T-helper 1 cell treated with Interleukin-12 subunit alpha and Interleukin-12 subunit beta and Interleukin-4 antibody, amounts not matched to agents 30 ng/mL and 1 ng/mL, for 36 hours (primary cell): ENCODE measurements around the gene MTIF3. TPM values are rescaled to one million over a fixed set of nuclear protein-coding genes. Genes with fewer than 3 reads are reported as not detected.

Source experiments
- intact Hi-C: fragments of 100-400 bp; cut with micrococcal nuclease; formaldehyde crosslinking; loops from one replicate; pipeline ENCODE4 v1.15.1; 2024
- total RNA-seq: library from RNA; stranded (reverse); gene quantifications from 2 replicates; pipeline ENCODE4 v1.2.3, GENCODE V29; 2022

Gene MTIF3
- total RNA-seq, 1 donor from 2014 or later, result 47.6 TPM

DNA sequence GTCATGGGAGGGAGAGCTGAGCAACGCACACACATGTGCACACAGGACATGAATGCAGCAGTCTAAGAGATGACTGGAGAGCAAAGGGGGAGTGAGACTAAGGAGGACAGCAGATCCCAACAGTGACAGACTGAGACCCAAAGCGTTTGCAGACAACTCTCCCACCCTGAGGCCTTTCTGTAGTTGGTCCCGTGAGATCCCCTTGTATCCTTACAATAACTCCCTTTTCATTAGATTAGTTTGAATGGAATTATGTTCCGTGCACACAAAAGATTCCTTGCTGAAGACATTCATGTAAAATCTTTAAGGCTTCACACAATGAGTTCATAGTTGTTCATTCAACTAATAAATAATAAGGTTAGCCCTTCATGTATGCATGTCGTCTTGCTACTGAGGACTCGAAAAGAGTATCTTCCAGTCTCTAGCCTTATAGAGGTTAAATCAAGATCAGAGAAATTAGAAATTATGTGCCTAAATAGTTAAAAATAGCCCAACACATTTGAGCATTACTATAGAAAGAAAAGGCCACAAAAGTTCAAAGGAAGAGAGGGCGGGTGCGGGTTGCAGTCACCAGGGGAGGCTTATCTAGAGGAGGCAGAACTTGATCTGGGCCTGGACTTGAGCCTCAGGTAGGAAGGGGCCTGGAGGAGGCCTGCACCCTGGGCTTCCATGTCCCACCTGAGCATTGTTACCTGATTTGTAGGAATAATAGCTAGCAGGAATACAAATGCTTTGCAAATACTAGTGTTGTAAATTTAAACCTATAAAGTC lies 29.1 kb downstream of the MTIF3 start:
- intact Hi-C loops, result loop anchor here (10.0 kb wide), 1 partner anchor 1166 kb away; the partner anchor contains the start of gene CDK8

DNA sequence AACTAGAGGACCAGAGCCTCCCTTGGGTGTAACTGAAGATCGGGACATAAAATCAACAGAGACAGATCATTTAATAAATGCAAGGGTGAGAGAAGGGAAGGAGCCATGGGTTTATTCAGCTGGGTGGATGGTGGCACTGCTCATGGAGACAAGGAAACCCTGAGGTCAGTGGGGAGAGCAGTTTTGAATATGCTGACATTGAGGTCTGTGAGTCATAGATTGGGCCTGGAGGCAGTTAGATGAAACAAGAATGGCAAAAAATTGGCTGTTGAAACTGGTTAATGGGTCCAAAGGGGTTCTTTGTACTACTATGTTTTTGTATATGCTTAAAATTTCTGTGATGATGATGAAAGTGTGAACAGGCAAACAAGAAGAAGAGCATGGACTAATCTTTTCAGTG lies 31.0 kb downstream of the MTIF3 start:
- intact Hi-C loops, result no loop called here

DNA sequence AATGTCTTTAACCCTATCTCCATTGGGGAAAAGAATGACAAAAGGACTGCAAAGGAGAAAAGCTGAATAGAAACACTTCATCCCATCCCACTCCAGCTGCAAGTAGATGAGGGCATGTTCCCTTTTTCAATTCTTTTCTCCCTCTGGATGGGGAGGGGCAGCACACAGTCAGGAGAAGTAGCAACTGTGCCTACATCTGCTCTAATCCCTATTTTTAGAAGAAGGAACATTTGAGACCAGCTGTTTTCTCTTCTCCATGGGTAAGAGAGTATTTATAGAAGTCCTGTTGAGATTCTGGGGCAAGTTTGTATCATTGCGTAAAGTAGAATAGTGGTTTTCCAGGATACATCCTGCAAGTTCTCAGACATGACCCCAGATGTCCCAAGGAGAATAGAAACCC lies 35.2 kb downstream of the MTIF3 start:
- intact Hi-C loops, result no loop called here

DNA sequence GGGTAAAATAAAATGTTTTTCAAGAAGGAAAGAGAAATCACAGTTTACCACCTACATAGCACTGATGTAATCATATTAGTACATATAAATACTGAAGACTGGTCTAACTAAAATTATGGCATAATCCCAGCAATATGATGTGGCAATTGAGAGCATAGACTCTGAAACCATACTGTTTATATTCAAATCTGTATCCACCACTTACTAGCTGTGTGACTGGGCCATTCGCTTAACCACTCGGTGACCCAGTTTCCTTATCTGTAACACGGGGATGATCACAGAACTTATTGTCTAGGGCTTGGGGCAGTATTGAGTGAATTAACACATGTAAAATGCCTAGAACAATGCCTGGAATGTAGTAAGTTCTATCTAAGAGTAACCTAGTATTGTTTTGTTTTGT lies 39.0 kb downstream of the MTIF3 start:
- intact Hi-C loops, result no loop called here

DNA sequence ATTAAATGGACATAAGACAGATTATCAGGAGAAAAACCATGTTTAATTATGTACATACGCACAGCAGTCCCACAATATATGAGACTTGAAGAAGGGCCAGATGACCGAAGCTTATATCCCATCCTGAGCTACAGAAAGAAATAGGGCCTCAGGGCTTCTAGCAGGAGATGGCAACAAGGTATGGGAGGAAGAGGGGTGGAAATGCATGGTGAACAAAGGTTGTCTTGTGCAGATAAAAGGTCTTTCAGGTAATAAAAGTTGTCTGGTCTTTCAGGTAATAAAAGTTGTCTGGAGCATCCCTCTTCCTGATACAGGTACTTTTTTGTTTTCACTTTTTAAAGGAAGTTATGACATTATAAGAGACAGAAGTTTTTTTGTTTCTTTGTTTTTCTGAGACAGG lies 41.4 kb downstream of the MTIF3 start:
- intact Hi-C loops, result loop anchor here (10.0 kb wide), 1 partner anchor 126 kb away; no protein-coding TSS in a partner anchor

DNA sequence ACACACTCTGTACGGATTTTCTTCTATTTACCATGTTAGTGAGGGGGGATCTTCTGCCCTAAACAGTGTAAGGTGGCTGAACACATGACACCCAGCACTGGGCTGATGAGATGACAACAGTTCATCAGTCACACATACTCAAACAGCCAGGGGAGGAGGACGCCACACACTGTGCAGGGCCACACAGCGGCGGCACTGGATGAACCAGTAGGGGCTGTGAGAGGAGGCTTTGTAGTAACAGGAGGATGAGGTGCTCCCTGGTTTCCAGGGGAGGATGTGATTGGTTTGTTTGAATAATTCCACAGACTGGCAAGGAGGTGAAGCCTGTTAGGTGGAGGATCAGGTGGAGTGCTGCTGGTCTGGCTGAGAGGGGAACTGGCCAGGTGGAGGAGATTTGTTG lies 42.3 kb downstream of the MTIF3 start:
- intact Hi-C loops, result loop anchor here (10.0 kb wide), 1 partner anchor 127 kb away; no protein-coding TSS in a partner anchor

DNA sequence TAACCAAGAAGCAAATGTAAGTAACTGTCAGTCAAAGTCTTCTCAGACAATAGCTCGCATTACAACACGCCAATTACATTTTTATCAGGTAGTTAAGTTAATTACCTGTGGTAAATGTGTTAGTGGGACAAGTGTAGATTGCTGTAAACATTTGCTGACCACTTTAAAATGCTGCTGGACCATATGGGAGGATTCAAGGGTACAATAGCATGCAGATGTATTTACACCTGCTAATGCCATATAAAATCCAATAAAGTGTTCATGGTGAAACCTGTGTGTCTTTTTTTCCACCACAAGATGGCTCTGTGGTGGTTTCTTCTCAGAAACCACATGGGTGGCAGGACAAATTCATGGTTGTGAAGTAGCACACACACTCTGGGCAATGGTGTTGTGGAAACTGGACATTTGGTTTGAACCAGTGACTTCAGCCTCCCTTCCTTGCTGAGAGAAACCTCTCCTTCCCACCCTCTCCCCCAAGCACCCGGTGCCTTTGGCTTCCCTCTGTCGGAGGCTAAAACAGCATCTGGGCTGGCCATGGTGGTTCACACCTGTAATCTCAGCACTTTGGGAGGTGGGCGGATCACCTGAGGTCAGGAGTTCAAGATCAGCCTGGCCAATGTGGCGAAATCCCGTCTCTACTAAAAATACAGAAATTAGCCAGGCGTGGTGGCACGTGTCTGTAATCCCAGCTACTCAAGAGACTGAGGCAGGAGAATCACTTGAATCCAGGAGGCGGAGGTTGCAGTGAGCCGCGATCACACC lies 44.0 kb downstream of the MTIF3 start:
- intact Hi-C loops, result loop anchor here (1.0 to 10.0 kb wide), 5 partner anchors 20 to 420 kb away; partner anchors contain the start of gene MTIF3

DNA sequence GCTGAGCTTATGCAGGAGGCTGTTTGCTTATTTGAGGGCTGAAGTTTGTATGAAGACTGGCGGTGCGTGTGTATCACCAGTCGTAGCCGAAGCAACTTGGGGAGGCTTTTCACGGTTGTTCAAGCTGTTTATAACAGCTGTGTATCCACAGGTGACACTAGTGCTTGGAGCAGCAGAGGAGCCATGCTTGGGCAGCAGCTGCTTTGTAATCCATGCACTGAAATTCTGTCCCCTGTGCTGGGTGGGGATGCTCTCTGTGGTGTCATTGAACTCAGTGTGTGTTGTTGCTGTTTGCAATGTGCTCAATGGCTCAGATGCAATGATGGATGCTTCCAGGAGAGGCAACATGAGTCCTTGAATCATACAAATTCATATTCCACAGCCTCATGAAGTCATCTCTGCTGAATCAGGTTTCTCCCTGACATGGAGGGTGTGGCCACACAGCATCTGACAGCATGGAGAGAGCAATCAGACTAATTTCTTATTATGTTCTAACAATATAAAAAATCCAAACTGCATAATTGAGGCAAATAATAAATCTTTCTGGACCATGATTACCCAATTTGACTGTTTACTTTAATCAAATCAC lies 44.7 kb downstream of the MTIF3 start:
- intact Hi-C loops, result loop anchor here (1.0 to 10.0 kb wide), 5 partner anchors 21 to 421 kb away; partner anchors contain the start of gene MTIF3

DNA sequence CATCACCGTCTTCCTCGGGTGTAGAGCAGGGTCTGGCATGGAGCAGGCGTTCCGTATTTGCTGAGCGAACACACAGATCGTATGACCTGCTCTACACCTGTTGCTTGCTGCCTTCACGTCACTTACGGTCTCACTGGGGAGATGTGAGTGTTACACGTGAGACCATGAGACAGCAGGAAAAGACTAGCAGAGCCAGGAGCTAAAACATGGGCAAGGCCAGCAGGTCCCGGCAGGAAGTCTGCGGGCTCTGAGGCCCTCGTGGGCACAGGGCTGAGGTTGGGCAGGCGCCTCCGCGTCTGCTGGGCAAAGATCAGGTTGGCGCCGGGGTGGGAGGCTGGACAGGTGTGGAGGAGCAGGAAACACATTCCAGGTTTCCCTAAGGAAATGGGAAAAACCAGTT lies 45.7 kb downstream of the MTIF3 start:
- intact Hi-C loops, result loop anchor here (10.0 kb wide), 1 partner anchor 130 kb away; no protein-coding TSS in a partner anchor

DNA sequence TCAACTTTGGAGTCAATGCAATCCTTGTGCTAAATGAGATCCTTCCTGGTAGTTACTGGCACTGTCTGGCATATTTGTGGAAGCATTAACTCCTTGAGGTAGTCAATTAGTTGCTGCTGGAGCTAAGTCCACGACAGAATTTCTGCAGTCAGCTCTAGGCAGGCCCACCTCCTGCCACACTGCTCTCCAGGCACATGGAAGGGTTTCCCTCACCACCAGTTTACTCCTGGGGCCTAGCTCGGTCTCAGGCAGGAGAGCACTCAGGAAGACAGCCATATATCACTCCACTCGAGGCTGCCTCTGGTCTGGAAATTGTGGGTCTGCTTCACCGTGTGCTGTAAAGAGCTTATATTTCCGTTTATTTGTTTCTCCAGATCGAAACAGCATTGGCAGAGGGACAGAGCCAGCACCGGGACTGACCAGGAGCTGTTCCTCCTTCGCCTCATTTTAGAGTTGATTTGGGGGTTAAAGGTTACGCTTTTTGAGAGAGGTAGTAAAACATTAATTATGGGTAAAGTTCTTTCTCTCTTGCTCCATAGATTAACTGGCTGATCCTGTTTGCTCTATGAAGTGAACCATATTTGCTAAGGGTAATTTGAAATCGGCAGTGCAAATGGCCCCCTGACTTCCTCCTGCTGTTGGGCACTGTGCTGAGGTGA lies 46.5 kb downstream of the MTIF3 start:
- intact Hi-C loops, result loop anchor here (10.0 kb wide), 1 partner anchor 131 kb away; no protein-coding TSS in a partner anchor

DNA sequence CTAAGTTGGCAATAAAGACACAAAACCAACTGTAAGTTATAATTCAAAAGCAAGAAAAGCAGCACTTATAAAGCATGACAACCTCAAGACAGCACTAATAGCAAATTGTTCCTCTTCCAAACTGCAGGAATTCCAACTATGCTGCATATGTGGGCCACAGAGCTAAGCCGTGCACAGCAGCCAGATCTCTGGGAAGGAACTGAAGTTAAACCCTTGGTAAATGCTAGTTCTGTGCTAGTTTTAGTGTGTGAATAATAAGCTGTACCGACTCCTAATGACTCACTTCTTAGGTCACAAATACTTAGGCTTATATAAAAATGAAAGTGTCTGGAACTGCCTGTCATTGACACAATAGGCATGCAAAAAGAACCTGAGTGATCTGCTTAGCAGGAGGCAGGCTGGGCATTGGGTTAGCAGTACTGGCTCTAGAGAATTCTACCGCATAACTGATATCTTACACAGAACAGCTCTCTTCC lies 47.1 kb downstream of the MTIF3 start:
- intact Hi-C loops, result loop anchor here (10.0 kb wide), 1 partner anchor 132 kb away; no protein-coding TSS in a partner anchor

DNA sequence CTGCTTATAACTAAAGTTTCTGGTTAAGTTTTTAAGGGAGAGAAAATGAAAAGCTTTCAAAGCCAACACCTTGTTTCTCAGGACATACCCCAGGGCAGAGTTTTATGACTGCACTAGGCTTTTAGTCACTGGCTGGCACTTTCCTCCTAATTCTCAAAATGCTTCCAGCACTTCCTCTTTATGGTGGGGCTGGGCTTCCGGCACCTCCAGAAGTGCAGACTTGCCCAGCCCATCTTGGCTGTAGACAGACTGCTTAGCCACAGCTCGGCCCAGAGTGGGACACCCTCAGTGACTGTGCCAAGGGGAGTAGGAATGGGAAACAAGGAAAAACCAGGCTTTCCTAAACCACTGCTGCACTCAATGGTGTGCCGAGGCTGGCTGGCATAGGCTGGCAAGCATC lies 49.2 kb downstream of the MTIF3 start:
- intact Hi-C loops, result loop anchor here (10.0 kb wide), 1 partner anchor 134 kb away; no protein-coding TSS in a partner anchor

DNA sequence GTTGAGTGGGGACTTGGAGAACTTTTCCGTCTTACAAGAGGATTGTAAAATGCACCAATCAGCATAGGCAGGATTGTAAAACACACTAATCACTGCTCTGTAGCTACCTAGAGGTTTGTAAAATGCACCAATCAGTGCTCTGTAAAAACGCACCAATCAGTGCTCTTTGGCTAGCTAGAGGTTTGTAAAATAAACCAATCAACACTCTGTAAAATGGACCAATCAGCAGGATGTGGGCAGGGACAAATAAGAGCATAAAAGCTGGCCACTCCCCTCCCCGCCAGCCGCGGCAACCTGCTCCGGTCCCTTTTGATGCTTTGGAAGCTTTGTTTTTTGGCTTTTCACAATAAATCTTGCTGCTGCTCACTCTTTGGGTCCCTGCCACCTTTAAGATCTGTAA lies 50.0 kb downstream of the MTIF3 start:
- intact Hi-C loops, result loop anchor here (10.0 kb wide), 1 partner anchor 134 kb away; no protein-coding TSS in a partner anchor

DNA sequence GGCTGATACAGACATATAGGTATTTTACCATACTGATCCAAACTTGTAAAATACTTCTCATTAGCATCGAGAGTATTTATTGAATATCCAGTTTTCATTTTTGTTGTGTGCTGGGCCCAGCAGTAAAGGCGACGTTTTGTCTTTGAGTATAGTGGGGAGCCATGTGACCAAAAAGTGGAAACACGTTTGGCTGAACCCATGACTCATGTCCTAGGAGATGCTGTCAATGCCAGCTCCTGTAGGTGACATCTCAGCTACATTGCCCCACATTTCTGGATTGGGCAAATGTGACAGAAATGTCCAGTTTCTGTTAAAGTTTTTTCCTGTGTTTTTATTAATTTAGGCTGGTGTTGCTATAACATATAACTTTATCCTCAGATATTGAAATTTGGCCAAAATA lies 52.0 kb downstream of the MTIF3 start:
- intact Hi-C loops, result no loop called here

DNA sequence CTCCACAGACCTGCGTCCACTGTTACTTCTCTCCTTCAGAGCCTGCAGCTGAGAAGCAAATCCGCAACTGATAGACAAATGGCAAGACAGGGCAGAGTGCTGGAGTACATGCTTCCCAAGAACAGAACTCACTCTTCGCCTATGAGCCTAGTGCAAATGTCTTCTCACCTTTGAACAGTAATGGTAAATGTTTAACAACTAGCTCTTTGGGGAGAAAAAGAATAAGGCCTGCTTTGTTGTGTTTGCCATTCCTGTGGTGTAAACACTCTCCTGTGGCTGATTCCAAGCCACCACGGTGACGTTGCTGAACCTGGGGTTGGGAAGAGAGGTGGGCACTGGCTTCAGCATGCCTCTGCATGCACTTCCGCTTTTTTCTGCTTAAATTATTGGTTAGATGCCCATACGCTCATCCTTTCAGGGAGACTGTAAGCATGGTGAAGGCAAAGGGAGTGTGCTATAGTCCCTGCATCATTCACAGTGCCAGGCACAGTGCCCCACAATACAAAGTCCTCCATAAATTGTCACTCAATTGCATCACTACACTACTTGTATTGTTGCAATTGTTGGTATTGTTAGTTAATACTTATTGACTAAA lies 54.0 kb downstream of the MTIF3 start:
- intact Hi-C loops, result no loop called here

DNA sequence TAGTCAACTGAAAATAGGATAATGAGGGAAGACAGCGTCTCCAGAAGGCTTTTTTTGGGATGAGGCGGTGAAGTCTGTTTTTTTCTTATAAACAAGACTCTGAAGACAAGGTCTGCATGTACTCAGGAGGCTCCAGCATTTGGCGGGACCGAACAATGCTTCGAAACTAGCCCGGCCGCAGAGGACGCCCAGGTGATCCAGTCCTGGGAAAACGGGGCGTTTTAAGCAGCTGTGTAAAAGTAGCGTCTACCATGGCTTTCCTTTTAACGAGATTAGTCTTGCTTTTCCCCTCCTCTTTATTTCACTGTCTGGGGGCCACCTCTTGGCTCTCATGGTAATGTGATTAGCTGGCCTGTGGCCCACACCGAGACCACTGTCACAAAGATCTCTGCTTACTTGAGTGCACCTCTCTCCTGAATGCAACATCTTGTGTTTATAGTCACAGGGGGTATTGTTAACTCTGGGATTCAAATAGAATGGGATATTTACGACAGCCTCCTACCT lies 55.3 kb downstream of the MTIF3 start:
- intact Hi-C loops, result no loop called here

DNA sequence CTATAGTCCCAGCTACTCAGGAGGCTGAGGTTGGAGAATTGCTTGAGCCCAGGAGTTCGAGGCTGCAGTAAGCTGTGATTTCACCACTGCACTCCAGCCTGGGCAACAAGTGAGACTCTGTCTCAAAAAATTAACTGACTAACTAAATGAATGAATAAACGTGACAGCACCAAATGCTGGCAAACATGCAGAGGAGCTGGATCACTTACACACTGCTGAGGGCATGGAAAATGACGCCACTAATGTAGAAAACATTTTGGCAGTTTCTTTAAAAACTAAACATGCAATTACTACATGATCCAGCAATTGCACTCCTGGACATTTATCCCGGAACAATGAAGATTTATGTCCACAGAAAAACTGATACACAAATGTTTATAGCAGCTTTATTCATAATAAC lies 57.3 kb downstream of the MTIF3 start:
- intact Hi-C loops, result no loop called here

DNA sequence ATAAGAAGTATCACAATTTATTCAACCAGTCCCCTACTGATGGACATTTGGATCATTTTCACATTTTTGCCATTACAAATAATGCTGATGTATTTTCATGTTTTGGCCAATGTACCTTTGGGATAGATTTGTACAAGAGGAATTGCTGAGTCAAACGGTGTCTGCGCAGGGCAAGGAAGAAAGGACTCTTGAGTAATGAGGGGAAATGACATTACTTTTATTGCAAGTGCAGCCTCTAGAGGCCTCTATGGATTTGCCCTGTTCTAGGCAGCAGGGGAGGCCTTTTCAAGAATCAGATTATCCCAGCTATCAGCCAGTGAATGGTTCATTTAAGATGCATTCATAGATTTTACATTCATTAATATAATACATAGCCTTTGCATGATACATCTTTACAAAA lies 58.9 kb downstream of the MTIF3 start:
- intact Hi-C loops, result no loop called here

DNA sequence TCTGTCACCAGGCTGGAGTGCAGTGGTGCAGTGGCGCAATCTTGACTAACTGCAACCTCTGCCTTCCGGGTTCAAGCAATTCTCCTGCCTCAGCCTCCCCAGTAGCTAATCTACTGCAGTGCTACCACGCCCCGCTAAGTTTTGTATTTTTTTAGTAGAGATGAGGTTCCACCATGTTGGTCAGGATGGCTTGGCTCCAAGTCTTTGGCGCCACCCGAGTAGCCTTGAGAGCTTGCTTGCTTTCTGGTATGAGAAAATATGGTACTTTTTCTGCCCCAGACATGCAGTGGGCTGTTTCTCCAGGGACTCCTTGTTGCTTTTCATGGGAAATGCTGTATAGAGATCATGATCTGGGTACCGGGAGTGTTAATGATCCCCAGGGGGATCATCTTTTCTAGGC lies 60.5 kb downstream of the MTIF3 start:
- intact Hi-C loops, result no loop called here

DNA sequence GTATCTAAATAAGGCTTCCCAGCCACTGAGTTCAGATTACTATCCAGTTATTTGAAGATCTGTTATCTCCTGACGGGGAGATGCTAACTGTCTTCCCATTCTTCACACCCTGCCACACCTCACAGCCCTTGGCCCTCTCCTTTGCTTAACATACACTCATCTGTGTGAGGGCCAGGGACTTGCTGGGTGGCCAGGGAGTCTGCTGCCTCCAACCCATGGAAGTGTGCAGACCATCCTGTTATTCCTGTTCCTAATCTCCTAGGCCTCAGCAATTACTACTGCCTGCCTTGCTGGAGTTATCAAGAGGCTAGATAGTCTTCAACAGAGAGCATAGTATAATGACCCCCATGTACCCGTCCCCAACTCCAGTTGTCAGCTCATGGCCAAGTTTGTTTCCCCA lies 62.1 kb downstream of the MTIF3 start:
- intact Hi-C loops, result no loop called here
